ENCODE measurements around the gene TMA16. TPM values are rescaled to one million over a fixed set of nuclear protein-coding genes. Genes with fewer than 3 reads are reported as not detected.

The TMA16 gene
- polyA plus RNA-seq, 2 of the 4 experiments (the other 2 are of a cell fraction) = 28.5 to 36.1 TPM

DNA sequence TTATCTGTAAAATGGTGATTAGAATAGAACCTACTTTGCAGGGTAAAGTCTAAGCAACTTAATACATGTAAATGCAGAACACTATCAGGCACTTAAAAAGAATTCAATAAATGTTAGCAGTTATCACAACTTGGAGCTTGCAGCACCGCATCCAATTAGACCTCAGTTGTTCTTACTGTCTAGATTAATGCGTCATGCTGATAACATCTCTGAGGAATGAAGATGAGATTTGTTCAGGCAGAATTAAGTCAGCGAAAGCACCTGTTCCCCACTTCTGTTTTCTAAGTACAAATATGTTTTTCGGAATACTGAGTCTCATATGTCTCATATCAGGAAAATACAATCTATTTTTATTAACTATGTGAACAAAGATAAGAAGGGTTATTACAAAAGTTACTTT lies 58.7 kb downstream of the TMA16 start:
- H3K9me3 ChIP-seq = no peaks in the 10 kb centered on the region
- H3K4me1 ChIP-seq = no peaks in the 10 kb centered on the region
- H3K4me3 ChIP-seq = no peak overlapping the region
- ChIA-PET POLR2A (no interaction called here), CTCF (interaction anchor here (1.6 to 4.3 kb wide), 2 partner anchors 14 to 1178 kb away, joined by 3 to 24 read pairs; no protein-coding TSS in a partner anchor)
- no peak overlapping the region for H3K27ac ChIP-seq
- WGBS (ENCODE audit: missing lambda C conversion rate) = 58% methylated on average over 4 of the region's 4 CpGs
- TF ChIP-seq, protein P1, sequence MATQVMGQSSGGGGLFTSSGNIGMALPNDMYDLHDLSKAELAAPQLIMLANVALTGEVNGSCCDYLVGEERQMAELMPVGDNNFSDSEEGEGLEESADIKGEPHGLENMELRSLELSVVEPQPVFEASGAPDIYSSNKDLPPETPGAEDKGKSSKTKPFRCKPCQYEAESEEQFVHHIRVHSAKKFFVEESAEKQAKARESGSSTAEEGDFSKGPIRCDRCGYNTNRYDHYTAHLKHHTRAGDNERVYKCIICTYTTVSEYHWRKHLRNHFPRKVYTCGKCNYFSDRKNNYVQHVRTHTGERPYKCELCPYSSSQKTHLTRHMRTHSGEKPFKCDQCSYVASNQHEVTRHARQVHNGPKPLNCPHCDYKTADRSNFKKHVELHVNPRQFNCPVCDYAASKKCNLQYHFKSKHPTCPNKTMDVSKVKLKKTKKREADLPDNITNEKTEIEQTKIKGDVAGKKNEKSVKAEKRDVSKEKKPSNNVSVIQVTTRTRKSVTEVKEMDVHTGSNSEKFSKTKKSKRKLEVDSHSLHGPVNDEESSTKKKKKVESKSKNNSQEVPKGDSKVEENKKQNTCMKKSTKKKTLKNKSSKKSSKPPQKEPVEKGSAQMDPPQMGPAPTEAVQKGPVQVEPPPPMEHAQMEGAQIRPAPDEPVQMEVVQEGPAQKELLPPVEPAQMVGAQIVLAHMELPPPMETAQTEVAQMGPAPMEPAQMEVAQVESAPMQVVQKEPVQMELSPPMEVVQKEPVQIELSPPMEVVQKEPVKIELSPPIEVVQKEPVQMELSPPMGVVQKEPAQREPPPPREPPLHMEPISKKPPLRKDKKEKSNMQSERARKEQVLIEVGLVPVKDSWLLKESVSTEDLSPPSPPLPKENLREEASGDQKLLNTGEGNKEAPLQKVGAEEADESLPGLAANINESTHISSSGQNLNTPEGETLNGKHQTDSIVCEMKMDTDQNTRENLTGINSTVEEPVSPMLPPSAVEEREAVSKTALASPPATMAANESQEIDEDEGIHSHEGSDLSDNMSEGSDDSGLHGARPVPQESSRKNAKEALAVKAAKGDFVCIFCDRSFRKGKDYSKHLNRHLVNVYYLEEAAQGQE (IDR thresholded peaks at IDR 0.05) = no peak
- TF ChIP-seq NR3C1 (IDR thresholded peaks at IDR 0.05) (no peak), HEYL (CRISPR knock-in tag; IDR thresholded peaks at IDR 0.05) (no peak), RNF2 (IDR thresholded peaks at IDR 0.05; ENCODE audit: borderline replicate concordance, low read depth) (no peak), RFX5 (IDR thresholded peaks at IDR 0.05) (no peak), EHF (CRISPR knock-in tag; IDR thresholded peaks at IDR 0.05) (no peak), NPAS2 (CRISPR knock-in tag; IDR thresholded peaks at IDR 0.05; ENCODE audit: borderline replicate concordance) (no peak), GATA3 (IDR thresholded peaks at IDR 0.05; ENCODE audit: borderline replicate concordance) (no peak)
- no peak overlapping the region for H3K4me2 ChIP-seq
- ATAC-seq = no peak
- no peak for DNase-seq (ENCODE audit: low read depth in 1 of 2, low spot score in 1 of 2)
- no peak for FAIRE-seq

DNA sequence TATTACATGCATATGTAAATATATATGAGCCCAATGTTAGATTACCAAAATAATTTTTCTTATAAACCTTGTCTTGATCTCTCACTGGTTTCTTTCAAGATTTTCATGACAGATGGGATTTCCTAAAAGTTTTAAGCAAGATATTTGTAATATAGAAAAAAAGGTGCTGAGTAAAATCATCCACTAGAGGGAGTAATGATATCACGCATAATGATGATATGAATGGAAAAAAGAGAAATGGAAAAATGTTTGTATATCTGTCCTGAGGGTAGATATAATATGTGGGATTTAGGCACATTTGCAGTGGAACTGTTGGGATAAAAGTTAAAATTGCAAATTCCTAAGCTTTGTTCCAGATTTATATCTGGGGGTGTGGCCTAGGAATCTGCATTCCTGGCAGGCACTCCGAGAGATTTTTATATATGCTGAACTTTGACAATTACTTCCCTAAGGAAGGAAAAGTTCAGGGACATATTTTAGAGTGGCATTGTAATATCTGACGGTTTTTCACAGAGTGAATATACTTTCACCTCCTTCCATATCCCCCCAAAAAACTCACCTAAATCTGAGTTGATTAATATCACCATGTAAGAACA lies 60.5 kb downstream of the TMA16 start:
- Histone ChIP-seq H3K4me3 (no peak overlapping the region), H3K4me2 (no peak overlapping the region), H3K27ac (no peak overlapping the region), H3K9me3 (no peaks in the 10 kb centered on the region), H3K4me1 (no peaks in the 10 kb centered on the region)
- 14% methylated on average over 3 of the region's 3 CpGs for WGBS (ENCODE audit: missing lambda C conversion rate)
- TF ChIP-seq, protein P2, sequence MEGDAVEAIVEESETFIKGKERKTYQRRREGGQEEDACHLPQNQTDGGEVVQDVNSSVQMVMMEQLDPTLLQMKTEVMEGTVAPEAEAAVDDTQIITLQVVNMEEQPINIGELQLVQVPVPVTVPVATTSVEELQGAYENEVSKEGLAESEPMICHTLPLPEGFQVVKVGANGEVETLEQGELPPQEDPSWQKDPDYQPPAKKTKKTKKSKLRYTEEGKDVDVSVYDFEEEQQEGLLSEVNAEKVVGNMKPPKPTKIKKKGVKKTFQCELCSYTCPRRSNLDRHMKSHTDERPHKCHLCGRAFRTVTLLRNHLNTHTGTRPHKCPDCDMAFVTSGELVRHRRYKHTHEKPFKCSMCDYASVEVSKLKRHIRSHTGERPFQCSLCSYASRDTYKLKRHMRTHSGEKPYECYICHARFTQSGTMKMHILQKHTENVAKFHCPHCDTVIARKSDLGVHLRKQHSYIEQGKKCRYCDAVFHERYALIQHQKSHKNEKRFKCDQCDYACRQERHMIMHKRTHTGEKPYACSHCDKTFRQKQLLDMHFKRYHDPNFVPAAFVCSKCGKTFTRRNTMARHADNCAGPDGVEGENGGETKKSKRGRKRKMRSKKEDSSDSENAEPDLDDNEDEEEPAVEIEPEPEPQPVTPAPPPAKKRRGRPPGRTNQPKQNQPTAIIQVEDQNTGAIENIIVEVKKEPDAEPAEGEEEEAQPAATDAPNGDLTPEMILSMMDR (IDR thresholded peaks at IDR 0.05) = peak; percentile 62
- peak; percentile 57 to 62 for TF ChIP-seq RAD21 (conservative IDR thresholded peaks at IDR 0.05 in 1 of 2, IDR thresholded peaks at IDR 0.05 in 1 of 2)
- peak; percentile 52 for TF ChIP-seq SMC3 (IDR thresholded peaks at IDR 0.05)
- no peak for TF ChIP-seq JUNB (IDR thresholded peaks at IDR 0.05)
- TF ChIP-seq TP53 (CRISPR knock-in tag; IDR thresholded peaks at IDR 0.05) = no peak
- TF ChIP-seq, protein P3, sequence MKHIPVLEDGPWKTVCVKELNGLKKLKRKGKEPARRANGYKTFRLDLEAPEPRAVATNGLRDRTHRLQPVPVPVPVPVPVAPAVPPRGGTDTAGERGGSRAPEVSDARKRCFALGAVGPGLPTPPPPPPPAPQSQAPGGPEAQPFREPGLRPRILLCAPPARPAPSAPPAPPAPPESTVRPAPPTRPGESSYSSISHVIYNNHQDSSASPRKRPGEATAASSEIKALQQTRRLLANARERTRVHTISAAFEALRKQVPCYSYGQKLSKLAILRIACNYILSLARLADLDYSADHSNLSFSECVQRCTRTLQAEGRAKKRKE (CRISPR knock-in tag; IDR thresholded peaks at IDR 0.05; ENCODE audit: low read depth) = no peak
- peak in 1 of 2 experiments; percentile 46; a peak in 1 of 6 replicates for ATAC-seq
- DNase-seq (ENCODE audit: low read depth in 1 of 2, low spot score in 1 of 2) = no peak
- POLR2A ChIA-PET = no interaction called here
- FAIRE-seq = no peak
- CTCF ChIA-PET = interaction anchor here (0.7 to 4.3 kb wide), 14 partner anchors 8 to 1213 kb away, joined by 3 to 24 read pairs (median 4); no protein-coding TSS in a partner anchor

DNA sequence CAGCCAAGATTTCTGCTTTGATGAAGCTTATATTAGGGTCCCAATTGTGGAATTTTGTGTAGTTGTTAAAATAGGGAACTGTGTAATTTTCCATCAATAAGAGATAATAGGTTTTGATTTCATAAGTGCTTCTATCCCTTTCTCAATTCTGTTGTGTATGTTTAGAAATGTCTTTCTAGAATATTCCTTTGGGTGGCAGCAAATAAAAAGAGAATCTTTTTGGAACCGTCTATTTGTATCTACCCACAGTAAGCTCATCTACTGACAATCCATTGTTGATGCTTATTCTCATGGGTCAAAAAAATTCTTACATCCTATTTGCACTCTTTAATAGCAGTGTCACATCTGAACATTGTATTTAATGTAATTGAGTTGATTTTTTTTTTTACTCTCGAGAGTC lies 61.7 kb downstream of the TMA16 start:
- ATAC-seq (0 out of 6 replicates have a peak, but pooled peaks of 1 of the 2 experiments have one; percentile 69), FAIRE-seq (no peak), DNase-seq (ENCODE audit: low read depth in 1 of 2, low spot score in 1 of 2) (no peak)
- no peak for TF ChIP-seq EP300 (IDR thresholded peaks at IDR 0.05)
- TF ChIP-seq, protein P2 (IDR thresholded peaks at IDR 0.05) = peak; percentile 25; the same call in 2 of the 3 replicates
- 0 out of 3 replicates have a peak, but pooled peaks have one; percentile 18 for TF ChIP-seq SMC3 (IDR thresholded peaks at IDR 0.05)
- TF ChIP-seq ZNF302 (CRISPR knock-in tag; IDR thresholded peaks at IDR 0.05) = no peak
- no peak for TF ChIP-seq HDAC2 (IDR thresholded peaks at IDR 0.05)
- TF ChIP-seq RAD21 (conservative IDR thresholded peaks at IDR 0.05 in 1 of 2, IDR thresholded peaks at IDR 0.05 in 1 of 2) = peak in 1 of 2 experiments; percentile 36; a peak in 2 of 5 replicates
- CTCF ChIA-PET = interaction anchor here (0.7 to 4.3 kb wide), 14 partner anchors 15 to 1192 kb away, joined by 3 to 24 read pairs (median 4); no protein-coding TSS in a partner anchor
- Histone ChIP-seq H3K9me3 (no peaks in the 10 kb centered on the region), H3K4me2 (no peak overlapping the region), H3K27ac (no peak overlapping the region), H3K4me3 (no peak overlapping the region), H3K4me1 (no peaks in the 10 kb centered on the region)
- 14% methylated on average over 2 of the region's 2 CpGs for WGBS (ENCODE audit: missing lambda C conversion rate)
- POLR2A ChIA-PET = no interaction called here

Measured in A549 (cell line).